OCI-LY1 (cell line): ENCODE data around the gene ABCD3.
"Not testable (repeated sequence)": the region's sequence is repeated elsewhere in the genome, so short reads cannot be mapped to it uniquely, and the experiment has no call there.

Experiments used
- H2AFZ ChIP-seq: fragments of 200-600 bp; sonication (generic), shearing (Covaris generic); 2 replicates; pipeline ENCODE4 v1.6.0; 2014; ENCODE audit warnings: antibody characterized with exemption, mild to moderate bottlenecking, low read length
- H3F3A ChIP-seq: fragments of 200-600 bp; sonication (generic), shearing (Covaris generic); 2 replicates; pipeline ENCODE4 v1.6.0; 2014; ENCODE audit warnings: mild to moderate bottlenecking, antibody characterized with exemption, low read length, moderate library complexity; ENCODE audit not compliant: insufficient read depth
- H3K27ac ChIP-seq: fragments of 200-600 bp; sonication (generic); 2 replicates; pipeline ENCODE4 v1.5.1; 2014; ENCODE audit warnings: low read length, mixed run types, mild to moderate bottlenecking, low read depth; ENCODE audit not compliant: poor library complexity, severe bottlenecking
- H3K27me3 ChIP-seq: fragments of 200-600 bp; sonication (generic); 2 replicates; pipeline ENCODE4 v1.6.0; 2014; ENCODE audit warnings: antibody characterized with exemption, mild to moderate bottlenecking, low read length, moderate library complexity; ENCODE audit not compliant: insufficient read depth
- H3K36me3 ChIP-seq: fragments of 200-600 bp; sonication (generic); 2 replicates; pipeline ENCODE4 v1.6.1; 2014; ENCODE audit warnings: mild to moderate bottlenecking, antibody characterized with exemption, low read length, moderate library complexity, mixed read lengths; ENCODE audit not compliant: insufficient read depth
- H3K4me1 ChIP-seq: fragments of 200-600 bp; sonication (generic); 2 replicates; pipeline ENCODE4 v1.5.1; 2014; ENCODE audit warnings: mild to moderate bottlenecking, low read length, moderate library complexity; ENCODE audit not compliant: insufficient read depth, severe bottlenecking
- H3K4me2 ChIP-seq: fragments of 200-600 bp; sonication (generic), shearing (Covaris generic); 2 replicates; pipeline ENCODE4 v1.6.1; 2014; ENCODE audit warnings: low read length
- H3K4me3 ChIP-seq: fragments of 200-600 bp; sonication (generic); 2 replicates; pipeline ENCODE4 v1.5.1; 2014; ENCODE audit warnings: low read length, low read depth, mild to moderate bottlenecking, mixed read lengths; ENCODE audit not compliant: poor library complexity, severe bottlenecking
- H3K79me2 ChIP-seq: fragments of 200-600 bp; shearing (Covaris generic); 2 replicates; pipeline ENCODE4 v1.6.1; 2016; ENCODE audit warnings: mixed run types, low read length, mixed read lengths; ENCODE audit not compliant: insufficient read depth
- H3K9ac ChIP-seq: fragments of 200-600 bp; sonication (generic), shearing (Covaris generic); 2 replicates; pipeline ENCODE4 v1.6.1; 2014; ENCODE audit warnings: mild to moderate bottlenecking, low read length, mixed read lengths
- H3K9me2 ChIP-seq: fragments of 200-600 bp; sonication (generic), shearing (Covaris generic); 2 replicates; pipeline ENCODE4 v1.6.1; 2014; ENCODE audit warnings: low read depth, mild to moderate bottlenecking, low read length, mixed read lengths
- H3K9me3 ChIP-seq: fragments of 200-600 bp; shearing (Covaris generic); 2 replicates; pipeline ENCODE4 v1.6.1; 2014; ENCODE audit warnings: low read length, mixed read lengths
- H4K20me1 ChIP-seq: fragments of 200-600 bp; sonication (generic), shearing (Covaris generic); 2 replicates; pipeline ENCODE4 v1.6.0; 2016; ENCODE audit warnings: mild to moderate bottlenecking, low read length; ENCODE audit not compliant: insufficient read depth
- CTCF ChIP-seq: fragments of 200-600 bp; sonication (generic), shearing (Covaris generic); IDR thresholded peaks from 2 replicates; pipeline ENCODE4 v1.5.1; 2017; ENCODE audit warnings: mild to moderate bottlenecking, antibody characterized with exemption, low read length, moderate library complexity, mixed read lengths
- EZH2 ChIP-seq: fragments of 200-600 bp; sonication (generic), shearing (Covaris generic); IDR thresholded peaks from 2 replicates; pipeline ENCODE4 v1.8.0; 2017; ENCODE audit warnings: borderline replicate concordance, mixed run types, mild to moderate bottlenecking, antibody characterized with exemption, low read length, moderate library complexity, mixed read lengths

The ABCD3 gene

GRCh38 chr1:94565901-94566300 is 147.7 kb downstream of the ABCD3 start:
- H2AFZ ChIP-seq: no peak overlapping the region
- no peak overlapping the region for H3K4me2 ChIP-seq
- H4K20me1 ChIP-seq: no peaks in the 10 kb centered on the region
- H3K36me3 ChIP-seq: no peaks in the 10 kb centered on the region
- no peaks in the 10 kb centered on the region for H3K79me2 ChIP-seq
- H3K9me3 ChIP-seq: no peaks in the 10 kb centered on the region
- no peaks in the 10 kb centered on the region for H3K4me1 ChIP-seq
- no peaks in the 10 kb centered on the region for H3F3A ChIP-seq
- no peak overlapping the region for H3K4me3 ChIP-seq
- H3K27me3 ChIP-seq: no peaks in the 10 kb centered on the region
- H3K9ac ChIP-seq: no peak overlapping the region
- TF ChIP-seq CTCF (no peak), EZH2 (no peak)
- H3K9me2 ChIP-seq: no peaks in the 10 kb centered on the region
- H3K27ac ChIP-seq: no peak overlapping the region

- H4K20me1 ChIP-seq, H3K79me2 ChIP-seq, H3F3A ChIP-seq, H3K27ac ChIP-seq, H3K9me2 ChIP-seq, H3K9me3 ChIP-seq, H3K4me1 ChIP-seq, H3K4me2 ChIP-seq, H3K36me3 ChIP-seq, H3K4me3 ChIP-seq, H3K27me3 ChIP-seq, H3K9ac ChIP-seq, H2AFZ ChIP-seq: not testable (repeated sequence)
Observed at GRCh38 chr1:94566436-94566835, 148.2 kb downstream of the ABCD3 start.

- not testable (repeated sequence) for H3K9me3 ChIP-seq, H3K27ac ChIP-seq, H2AFZ ChIP-seq, H3K4me1 ChIP-seq, H3K9me2 ChIP-seq, H3K36me3 ChIP-seq, H3K79me2 ChIP-seq, H3K27me3 ChIP-seq, H3K4me3 ChIP-seq, H3K4me2 ChIP-seq, H3K9ac ChIP-seq, H4K20me1 ChIP-seq, H3F3A ChIP-seq
Observed at GRCh38 chr1:94567975-94568607, 149.9 kb downstream of the ABCD3 start.
